GM12872 (cell line): Measurements from ENCODE around the gene DPH3.

Experiments
- CTCF ChIP-seq: IDR thresholded peaks from 3 replicates; pipeline ENCODE4 v1.5.1; 2011; ENCODE audit warnings: low read depth, mild to moderate bottlenecking, low read length, moderate library complexity; ENCODE audit not compliant: insufficient read depth

Gene DPH3

DNA sequence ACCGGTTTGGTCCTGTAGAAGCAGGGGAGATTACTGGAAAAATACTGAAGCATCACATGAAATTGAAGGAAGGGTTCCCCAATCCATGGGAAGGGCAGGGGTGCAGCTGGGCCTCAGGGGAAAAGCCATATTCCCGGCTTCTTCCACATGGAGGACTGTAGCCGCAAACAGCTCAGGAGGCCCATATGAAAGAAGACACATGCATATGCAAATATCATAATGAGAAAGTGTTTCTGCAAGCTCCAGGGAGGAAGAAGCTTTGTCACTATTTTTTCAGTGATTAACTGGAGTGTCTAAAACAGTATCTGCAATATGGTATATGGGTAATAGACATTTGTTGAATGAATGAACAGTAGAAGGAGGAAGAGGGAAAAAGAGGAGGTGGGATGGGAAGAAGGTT, 19.1 kb downstream of the DPH3 start:
- no peak for TF ChIP-seq CTCF

GRCh38 chr3:16243706-16244490, 20.8 kb downstream of the DPH3 start:
- TF ChIP-seq CTCF = no peak

DNA sequence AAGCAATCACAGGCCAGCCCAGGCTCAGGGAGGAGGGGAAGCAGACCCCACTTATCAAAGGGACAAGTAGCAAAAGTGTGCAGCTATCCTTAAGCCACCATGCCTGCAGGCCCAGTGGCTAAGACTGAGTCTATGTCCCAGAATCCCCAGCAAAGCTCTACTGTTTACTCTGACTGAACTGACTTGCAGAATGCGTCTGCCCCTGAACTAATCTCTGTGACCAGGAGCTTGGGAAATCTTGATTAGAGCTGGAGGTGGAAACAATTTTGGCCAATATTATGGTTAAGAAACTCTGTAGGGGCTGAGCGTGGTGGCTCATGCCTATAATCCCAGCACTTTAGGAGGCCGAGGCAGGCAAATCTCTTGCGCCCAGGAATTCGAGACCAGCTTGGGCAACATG, 22.6 kb downstream of the DPH3 start:
- TF ChIP-seq CTCF = no peak

GRCh38 chr3:16241225-16241624, 23.5 kb downstream of the DPH3 start:
- no peak for TF ChIP-seq CTCF

DNA sequence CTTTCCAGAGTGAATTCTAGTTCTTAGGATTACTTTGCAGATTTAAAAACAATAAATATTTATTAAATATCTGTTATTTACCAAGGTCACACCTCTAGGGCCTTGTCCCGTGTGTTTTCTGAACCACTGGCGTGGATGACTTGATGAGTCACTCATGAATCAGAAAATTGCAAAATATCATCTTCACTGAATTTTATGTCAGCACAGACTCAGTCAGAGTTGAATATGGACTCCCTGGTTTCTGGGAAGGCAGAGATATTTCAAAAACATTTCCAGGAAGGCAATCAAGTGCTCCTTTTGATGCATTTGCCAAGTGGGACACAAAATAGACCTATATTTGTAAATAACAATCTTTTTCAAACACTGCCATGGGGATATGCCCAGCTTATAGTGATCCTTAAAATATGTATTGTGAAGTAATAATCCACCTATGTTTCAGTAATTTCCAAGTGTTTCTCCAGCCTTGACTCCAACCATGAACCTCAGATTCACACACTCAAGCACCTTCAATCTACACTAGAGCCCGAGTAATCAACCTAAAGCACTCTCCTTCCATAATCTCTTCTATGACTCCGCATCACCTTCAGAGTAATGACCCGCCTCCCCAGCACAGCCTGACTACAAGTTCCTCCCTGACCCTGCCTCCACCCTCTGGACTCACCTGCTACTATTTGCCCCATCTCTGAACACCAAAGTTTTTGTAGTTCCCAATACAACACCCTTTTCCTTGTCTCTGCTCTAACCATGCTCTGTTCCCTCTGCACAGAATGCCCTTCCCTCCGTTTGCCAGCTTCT, 24.3 kb downstream of the DPH3 start:
- TF ChIP-seq CTCF = no peak

DNA sequence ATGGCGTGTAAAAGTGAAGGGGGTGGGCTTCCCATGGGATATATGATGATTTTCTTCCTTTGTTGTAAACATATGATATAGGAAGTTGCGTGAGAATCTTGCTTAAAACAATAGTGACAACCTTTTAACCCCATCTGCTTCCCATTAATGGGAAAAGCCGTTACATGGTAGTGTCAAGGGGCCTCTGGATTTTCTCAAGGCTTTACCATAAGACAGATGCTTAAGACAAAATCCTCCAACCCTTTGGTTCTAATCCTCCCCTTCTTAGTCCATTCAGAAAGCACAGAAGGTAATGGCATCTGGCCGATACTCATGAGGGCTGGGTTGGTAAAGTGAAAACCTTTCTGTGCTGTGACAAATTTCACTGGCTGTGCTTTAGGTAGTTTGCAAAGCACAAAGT, 25.0 kb downstream of the DPH3 start:
- TF ChIP-seq CTCF = no peak

GRCh38 chr3:16239086-16239770, 25.5 kb downstream of the DPH3 start:
- no peak for TF ChIP-seq CTCF
